ENCODE data around the gene ADAM12. TPM values are rescaled to one million over a fixed set of nuclear protein-coding genes. Genes with fewer than 3 reads are reported as not detected.

ADAM12 gene
- total RNA-seq, 3 donors from 2014 or later (not counting 1 experiment from before 2014, with no cell fraction given): 1.6 to 1.9 (median 1.8) TPM

- Mint-ChIP-seq H3K36me3 (no peaks in the 10 kb centered on the region), H3K9me3 (no peaks in the 10 kb centered on the region), H3K4me1 (no peaks in the 10 kb centered on the region), H3K27ac (no peak overlapping the region), H3K27me3 (ENCODE audit: low read depth in 2 of 2) (peaks cover 2 to 6% of the 10 kb centered on the region in 2 donors), H3K4me3 (no peak overlapping the region)
- ATAC-seq: no peak
- Histone ChIP-seq H3K4me1 (ENCODE audit: control insufficient read depth, insufficient read depth, low read length) (no peaks in the 10 kb centered on the region), H3K36me3 (ENCODE audit: control insufficient read depth, insufficient read depth, low read length) (no peaks in the 10 kb centered on the region), H3K9me3 (ENCODE audit: control insufficient read depth, insufficient read depth, low read length) (no peaks in the 10 kb centered on the region), H3K27ac (ENCODE audit: low read length) (no peak overlapping the region), H3K27me3 (ENCODE audit: control insufficient read depth, insufficient read depth, low read length) (no peaks in the 10 kb centered on the region), H3K4me3 (ENCODE audit: low read length) (no peak overlapping the region)
- 54% methylated on average over 7 of the region's 9 CpGs for WGBS (ENCODE audit: insufficient coverage)
- intact Hi-C loops (cut with micrococcal nuclease): no loop called here
- no peak for TF ChIP-seq CTCF (IDR thresholded peaks at IDR 0.05)
- no peak for DNase-seq
Measured at GRCh38 chr10:126124668-126125349, 263.5 kb downstream of the ADAM12 start.

- 85% methylated on average over 7 of the region's 7 CpGs for WGBS (ENCODE audit: insufficient coverage)
- Mint-ChIP-seq H3K36me3 (no peaks in the 10 kb centered on the region), H3K4me3 (no peak overlapping the region), H3K27ac (no peak overlapping the region), H3K4me1 (no peaks in the 10 kb centered on the region), H3K9me3 (no peaks in the 10 kb centered on the region), H3K27me3 (ENCODE audit: low read depth in 2 of 2) (peaks cover 2 to 7% of the 10 kb centered on the region in 2 donors)
- Histone ChIP-seq H3K36me3 (ENCODE audit: control insufficient read depth, insufficient read depth, low read length) (no peaks in the 10 kb centered on the region), H3K27me3 (ENCODE audit: control insufficient read depth, insufficient read depth, low read length) (no peaks in the 10 kb centered on the region), H3K4me1 (ENCODE audit: control insufficient read depth, insufficient read depth, low read length) (no peaks in the 10 kb centered on the region), H3K9me3 (ENCODE audit: control insufficient read depth, insufficient read depth, low read length) (no peaks in the 10 kb centered on the region), H3K27ac (ENCODE audit: low read length) (no peak overlapping the region), H3K4me3 (ENCODE audit: low read length) (no peak overlapping the region)
- no peak for DNase-seq
- no peak for ATAC-seq
- intact Hi-C loops (cut with micrococcal nuclease): no loop called here
- TF ChIP-seq CTCF (IDR thresholded peaks at IDR 0.05): no peak
Measured at GRCh38 chr10:126124046-126124445, 264.2 kb downstream of the ADAM12 start.

- Histone ChIP-seq H3K4me3 (ENCODE audit: low read length) (no peak overlapping the region), H3K27me3 (ENCODE audit: control insufficient read depth, insufficient read depth, low read length) (no peaks in the 10 kb centered on the region), H3K4me1 (ENCODE audit: control insufficient read depth, insufficient read depth, low read length) (no peaks in the 10 kb centered on the region), H3K27ac (ENCODE audit: low read length) (no peak overlapping the region), H3K36me3 (ENCODE audit: control insufficient read depth, insufficient read depth, low read length) (no peaks in the 10 kb centered on the region), H3K9me3 (ENCODE audit: control insufficient read depth, insufficient read depth, low read length) (no peaks in the 10 kb centered on the region)
- no peaks in the 10 kb centered on the region for H3K36me3 Mint-ChIP-seq
- intact Hi-C loops (cut with micrococcal nuclease): no loop called here
- DNase-seq: no peak
- WGBS (ENCODE audit: insufficient coverage): 93% methylated on average over 10 of the region's 10 CpGs
- no peaks in the 10 kb centered on the region for H3K4me1 Mint-ChIP-seq
- peaks cover 2 to 7% of the 10 kb centered on the region in 2 donors for H3K27me3 Mint-ChIP-seq (ENCODE audit: low read depth in 2 of 2)
- ATAC-seq: no peak
- TF ChIP-seq CTCF (IDR thresholded peaks at IDR 0.05): no peak
- H3K27ac Mint-ChIP-seq: no peak overlapping the region
- H3K9me3 Mint-ChIP-seq: no peaks in the 10 kb centered on the region
- H3K4me3 Mint-ChIP-seq: no peak overlapping the region
Measured at GRCh38 chr10:126123466-126123865, 264.8 kb downstream of the ADAM12 start.

- H3K4me3 ChIP-seq (ENCODE audit: low read length): no peak overlapping the region
- no CpG with 5 or more reads among the region's 1 CpG for WGBS (ENCODE audit: insufficient coverage)
- H3K36me3 ChIP-seq (ENCODE audit: control insufficient read depth, insufficient read depth, low read length): no peaks in the 10 kb centered on the region
- no peak for DNase-seq
- no peak overlapping the region for H3K27ac Mint-ChIP-seq
- ATAC-seq: no peak
- no peaks in the 10 kb centered on the region for H3K9me3 Mint-ChIP-seq
- H3K4me1 Mint-ChIP-seq: no peaks in the 10 kb centered on the region
- H3K36me3 Mint-ChIP-seq: no peaks in the 10 kb centered on the region
- H3K9me3 ChIP-seq (ENCODE audit: control insufficient read depth, insufficient read depth, low read length): no peaks in the 10 kb centered on the region
- no peak for TF ChIP-seq CTCF (IDR thresholded peaks at IDR 0.05)
- no peak overlapping the region for H3K4me3 Mint-ChIP-seq
- no peaks in the 10 kb centered on the region for H3K4me1 ChIP-seq (ENCODE audit: control insufficient read depth, insufficient read depth, low read length)
- H3K27ac ChIP-seq (ENCODE audit: low read length): no peak overlapping the region
- peaks cover 0 to 7% of the 10 kb centered on the region in 2 donors for H3K27me3 Mint-ChIP-seq (ENCODE audit: low read depth in 2 of 2)
- intact Hi-C loops (cut with micrococcal nuclease): no loop called here
- H3K27me3 ChIP-seq (ENCODE audit: control insufficient read depth, insufficient read depth, low read length): no peaks in the 10 kb centered on the region
Measured at GRCh38 chr10:126122881-126123280, 265.4 kb downstream of the ADAM12 start.
